ENCODE measurements around the gene ADORA3. TPM values are rescaled to one million over a fixed set of nuclear protein-coding genes. Genes with fewer than 3 reads are reported as not detected.

Gene ADORA3
- total and polyA plus RNA-seq, 2 donors (not counting 3 experiments of a cell fraction or from before 2014, with no cell fraction given) = 0.31 TPM; not detected in 1

GRCh38 chr1:111474106-111474505 is 29.3 kb downstream of the ADORA3 start:
- peak overlapping the region; percentile 56 for H3K9ac ChIP-seq (replicated peaks; ENCODE audit: extremely low read depth, insufficient read depth, low read length)
- TF ChIP-seq POLR2A (IDR thresholded peaks at IDR 0.05; ENCODE audit: low read depth, low read length) (no peak), EZH2 (IDR thresholded peaks at IDR 0.05; ENCODE audit: borderline replicate concordance, low read depth, low read length, severe bottlenecking) (no peak), JUN (IDR thresholded peaks at IDR 0.05; ENCODE audit: borderline replicate concordance, insufficient read depth, insufficient read length, low read depth) (no peak), MYC (IDR thresholded peaks at IDR 0.05; ENCODE audit: low read depth, low read length) (no peak), FOS (IDR thresholded peaks at IDR 0.05; ENCODE audit: borderline replicate concordance, insufficient read depth, low read length) (no peak), GATA2 (IDR thresholded peaks at IDR 0.05; ENCODE audit: insufficient read depth, insufficient read length, low read depth, low read length) (no peak), POLR2AphosphoS5 (IDR thresholded peaks at IDR 0.05; ENCODE audit: insufficient read depth, low read depth, low read length) (no peak)
- TF ChIP-seq, protein P1, sequence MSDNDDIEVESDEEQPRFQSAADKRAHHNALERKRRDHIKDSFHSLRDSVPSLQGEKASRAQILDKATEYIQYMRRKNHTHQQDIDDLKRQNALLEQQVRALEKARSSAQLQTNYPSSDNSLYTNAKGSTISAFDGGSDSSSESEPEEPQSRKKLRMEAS (IDR thresholded peaks at IDR 0.05; ENCODE audit: insufficient read depth, insufficient read length) = no peak
- TF ChIP-seq, protein P2, sequence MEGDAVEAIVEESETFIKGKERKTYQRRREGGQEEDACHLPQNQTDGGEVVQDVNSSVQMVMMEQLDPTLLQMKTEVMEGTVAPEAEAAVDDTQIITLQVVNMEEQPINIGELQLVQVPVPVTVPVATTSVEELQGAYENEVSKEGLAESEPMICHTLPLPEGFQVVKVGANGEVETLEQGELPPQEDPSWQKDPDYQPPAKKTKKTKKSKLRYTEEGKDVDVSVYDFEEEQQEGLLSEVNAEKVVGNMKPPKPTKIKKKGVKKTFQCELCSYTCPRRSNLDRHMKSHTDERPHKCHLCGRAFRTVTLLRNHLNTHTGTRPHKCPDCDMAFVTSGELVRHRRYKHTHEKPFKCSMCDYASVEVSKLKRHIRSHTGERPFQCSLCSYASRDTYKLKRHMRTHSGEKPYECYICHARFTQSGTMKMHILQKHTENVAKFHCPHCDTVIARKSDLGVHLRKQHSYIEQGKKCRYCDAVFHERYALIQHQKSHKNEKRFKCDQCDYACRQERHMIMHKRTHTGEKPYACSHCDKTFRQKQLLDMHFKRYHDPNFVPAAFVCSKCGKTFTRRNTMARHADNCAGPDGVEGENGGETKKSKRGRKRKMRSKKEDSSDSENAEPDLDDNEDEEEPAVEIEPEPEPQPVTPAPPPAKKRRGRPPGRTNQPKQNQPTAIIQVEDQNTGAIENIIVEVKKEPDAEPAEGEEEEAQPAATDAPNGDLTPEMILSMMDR (IDR thresholded peaks at IDR 0.05; ENCODE audit: extremely low read depth in 1 of 2, insufficient read depth in 1 of 2, low read depth in 1 of 2, low read length in 2 of 2) = no peak
- no peak overlapping the region for H3K27ac ChIP-seq (ENCODE audit: insufficient read depth, low read depth, low read length)
- H4K20me1 ChIP-seq (replicated peaks; ENCODE audit: control insufficient read depth, extremely low read depth, insufficient read depth, low read length) = no peaks in the 10 kb centered on the region
- POLR2A ChIA-PET = no interaction called here
- no peaks in the 10 kb centered on the region for H3K9me1 ChIP-seq (replicated peaks; ENCODE audit: control insufficient read depth, extremely low read depth, insufficient read depth, low read length)
- peak overlapping the region; percentile 93 for H3K4me2 ChIP-seq (ENCODE audit: insufficient read depth, low read length)
- CTCF ChIA-PET = interaction anchor here (1.0 to 4.1 kb wide), 6 partner anchors 12 to 340 kb away, joined by 3 to 15 read pairs (median 5); no protein-coding TSS in a partner anchor
- BruUV-seq (replicated peaks) = no TSS peak
- DNase-seq (ENCODE audit: low read depth, low spot score) (peak; percentile 74), FAIRE-seq (peak; percentile 70)
- H3K36me3 ChIP-seq (ENCODE audit: control insufficient read depth in 2 of 2, extremely low read depth in 1 of 2, insufficient read depth in 2 of 2, low read length in 2 of 2) = no peaks in the 10 kb centered on the region
- intact Hi-C loops (cut with micrococcal nuclease) = no loop called here
- H2AFZ ChIP-seq (ENCODE audit: low read depth, low read length) = peak overlapping the region; percentile 81
- H3K27me3 ChIP-seq (ENCODE audit: control insufficient read depth in 2 of 2, insufficient read depth in 2 of 2, low read length in 2 of 2) = no peaks in the 10 kb centered on the region
- H3K9me3 ChIP-seq (replicated peaks; ENCODE audit: control insufficient read depth, insufficient read depth, low read length) = no peaks in the 10 kb centered on the region
- H3K4me3 ChIP-seq (replicated peaks in 1 of 3; ENCODE audit: insufficient read depth in 1 of 3, low read depth in 1 of 3, low read length in 3 of 3) = peak overlapping the region in 2 of 3 experiments; percentile 9 to 53
- H3K79me2 ChIP-seq (ENCODE audit: control insufficient read depth, insufficient read depth, low read length) = no peaks in the 10 kb centered on the region
- dilution Hi-C loops (cut with MboI; ENCODE audit: extremely low pct_ligation_motif_present, low sequenced_read_pairs) = no loop called here
- H3K4me1 ChIP-seq (ENCODE audit: control insufficient read depth, extremely low read depth, insufficient read depth, low read length) = peaks cover 13% of the 10 kb centered on the region
